Measurements from ENCODE around the gene RBM10.

Gene RBM10

DNA sequence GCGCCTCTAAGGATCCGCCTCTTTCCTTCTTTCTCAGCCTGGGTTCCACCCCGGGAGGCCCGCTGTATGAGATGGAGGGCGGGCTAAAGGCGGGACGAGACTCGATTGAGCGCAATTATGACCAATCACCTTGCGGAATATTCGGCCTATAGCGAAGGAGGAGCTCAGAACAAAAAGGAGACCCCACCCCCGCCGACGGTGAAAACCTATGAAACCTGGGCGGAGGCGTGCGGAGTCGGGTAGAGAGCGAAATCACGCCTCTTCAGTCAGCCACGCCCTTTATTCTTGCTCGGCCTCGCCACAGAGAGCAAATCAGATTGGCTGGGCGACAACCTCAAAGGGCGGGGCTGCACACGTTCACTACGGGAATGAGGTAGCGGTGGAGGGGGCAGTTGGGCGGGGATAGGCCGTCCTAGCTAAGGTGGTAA is 72.8 kb downstream of the RBM10 start:
- Histone ChIP-seq H3K4me1 (ENCODE audit: control insufficient read depth in 1 of 2, insufficient read depth in 2 of 2, low read length in 2 of 2) (peaks cover 22 to 23% of the 10 kb centered on the region in 2 donors), H3K27me3 (ENCODE audit: control insufficient read depth in 1 of 2, insufficient read depth in 2 of 2, low read length in 2 of 2) (no peaks in the 10 kb centered on the region), H3K36me3 (ENCODE audit: control insufficient read depth in 1 of 2, insufficient read depth in 2 of 2, low read length in 2 of 2) (peaks cover 15 to 34% of the 10 kb centered on the region in 2 donors), H3K9me3 (ENCODE audit: control insufficient read depth in 1 of 2, low read length in 2 of 2) (no peaks in the 10 kb centered on the region), H3K4me3 (ENCODE audit: low read depth in 1 of 2, low read length in 2 of 2) (peak overlapping the region; percentile 82 to 83), H3K9ac (ENCODE audit: low read depth in 1 of 2, low read length in 2 of 2) (peak overlapping the region; percentile 77 to 93), H3K27ac (ENCODE audit: low read depth, low read length) (peak overlapping the region; percentile 97)

DNA sequence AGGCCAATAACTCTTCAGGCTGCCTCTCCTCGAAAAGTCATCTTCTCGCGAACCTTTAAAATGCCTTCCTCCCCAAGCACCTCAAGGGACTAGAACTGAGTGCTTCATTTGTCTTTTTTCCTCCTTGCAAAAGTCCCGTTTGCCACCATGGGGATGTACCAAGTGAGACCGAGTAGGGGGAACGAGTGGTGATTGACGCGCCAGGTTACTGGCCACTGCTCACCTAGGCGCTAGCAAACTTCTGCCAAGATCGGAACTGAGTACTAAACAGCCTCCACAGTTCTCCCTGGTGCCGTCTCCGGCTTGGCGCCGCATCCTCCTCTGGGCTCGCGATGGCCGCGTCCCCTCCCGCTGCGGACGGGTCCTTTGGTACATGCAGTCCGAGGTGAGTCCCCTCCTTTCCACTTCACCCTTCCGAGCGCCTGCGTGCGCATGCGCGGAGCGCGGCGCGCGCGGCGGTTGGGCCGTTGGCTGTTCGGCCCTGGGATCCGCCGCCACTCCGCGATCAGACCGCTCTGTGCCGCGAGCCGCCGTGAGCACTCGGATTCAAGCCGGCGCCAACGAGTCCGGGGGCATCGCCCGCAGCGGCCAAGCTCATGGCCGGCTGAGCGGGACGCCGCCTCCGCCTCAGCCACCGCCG is 73.4 kb downstream of the RBM10 start, which contains the start of gene CDK16:
Gene CDK16, plus strand, starts transcription at position 402 of the 640 bp plus-strand sequence. CDS start 4,877 bp downstream, outside the sequence.
- peak within 1 kb of the TSS; percentile 82 to 83 for H3K4me3 ChIP-seq (ENCODE audit: low read depth in 1 of 2, low read length in 2 of 2)
- H3K27me3 ChIP-seq (ENCODE audit: control insufficient read depth in 1 of 2, insufficient read depth in 2 of 2, low read length in 2 of 2), result no peaks in the 10 kb centered on the region
- H3K27ac ChIP-seq (ENCODE audit: low read depth, low read length), result peak within 1 kb of the TSS; percentile 97
- H3K9ac ChIP-seq (ENCODE audit: low read depth in 1 of 2, low read length in 2 of 2), result peak within 1 kb of the TSS; percentile 77 to 93
- H3K9me3 ChIP-seq (ENCODE audit: control insufficient read depth in 1 of 2, low read length in 2 of 2), result no peaks in the 10 kb centered on the region
- peaks cover 22 to 23% of the 10 kb centered on the region in 2 donors for H3K4me1 ChIP-seq (ENCODE audit: control insufficient read depth in 1 of 2, insufficient read depth in 2 of 2, low read length in 2 of 2)
- H3K36me3 ChIP-seq (ENCODE audit: control insufficient read depth in 1 of 2, insufficient read depth in 2 of 2, low read length in 2 of 2), result peaks cover 16 to 36% of the 10 kb centered on the region in 2 donors

DNA sequence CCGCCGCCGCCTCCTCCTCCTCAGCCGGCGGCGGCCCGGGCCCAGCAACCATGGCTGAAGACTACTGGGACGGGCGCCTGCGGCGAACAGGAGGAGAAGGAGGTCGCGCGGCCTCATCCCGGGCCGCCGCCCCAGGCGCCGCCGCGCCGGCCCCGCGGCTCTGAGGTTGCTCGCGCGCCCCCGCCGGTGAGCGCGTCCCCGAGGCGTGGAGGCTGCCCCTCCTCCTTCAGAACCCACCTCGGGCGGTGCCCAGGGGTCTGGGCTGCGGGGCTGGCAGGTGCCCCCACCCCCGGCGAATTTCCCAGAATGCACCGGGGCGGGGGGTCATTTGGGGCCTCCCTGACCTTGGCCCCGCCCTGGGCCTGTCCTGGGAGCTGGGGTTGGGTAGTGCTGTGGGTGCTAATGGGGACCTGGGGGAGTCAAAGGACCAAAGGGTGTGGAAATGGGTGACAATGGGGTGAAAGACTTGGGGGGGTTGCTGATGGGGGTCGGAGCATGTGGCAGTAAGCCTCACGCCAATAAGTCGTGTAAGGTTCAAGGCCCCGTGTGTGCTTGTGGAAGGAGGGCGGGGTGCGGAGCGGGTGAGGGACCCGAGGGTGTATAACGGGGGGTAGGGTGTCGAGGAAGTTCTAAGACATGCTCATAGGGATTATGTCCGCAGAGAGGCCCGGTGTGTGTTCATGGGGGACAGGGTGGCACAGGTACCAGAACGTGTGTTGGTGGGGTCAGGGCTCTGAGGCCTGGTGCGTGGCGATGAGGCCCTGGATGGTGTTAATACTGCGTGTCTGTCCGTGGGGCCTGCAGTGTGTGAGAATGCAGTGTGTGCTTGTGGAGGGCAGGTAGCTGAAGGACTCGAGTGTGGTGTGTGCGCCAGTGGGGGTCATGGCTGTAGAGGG is 74.1 kb downstream of the RBM10 start:
- H3K36me3 ChIP-seq (ENCODE audit: control insufficient read depth in 1 of 2, insufficient read depth in 2 of 2, low read length in 2 of 2), result peaks cover 14 to 38% of the 10 kb centered on the region in 2 donors
- peak overlapping the region; percentile 82 to 83 for H3K4me3 ChIP-seq (ENCODE audit: low read depth in 1 of 2, low read length in 2 of 2)
- H3K27ac ChIP-seq (ENCODE audit: low read depth, low read length), result peak overlapping the region; percentile 97
- H3K9me3 ChIP-seq (ENCODE audit: control insufficient read depth in 1 of 2, low read length in 2 of 2), result no peaks in the 10 kb centered on the region
- peaks cover 22 to 23% of the 10 kb centered on the region in 2 donors for H3K4me1 ChIP-seq (ENCODE audit: control insufficient read depth in 1 of 2, insufficient read depth in 2 of 2, low read length in 2 of 2)
- no peaks in the 10 kb centered on the region for H3K27me3 ChIP-seq (ENCODE audit: control insufficient read depth in 1 of 2, insufficient read depth in 2 of 2, low read length in 2 of 2)
- peak overlapping the region; percentile 77 to 93 for H3K9ac ChIP-seq (ENCODE audit: low read depth in 1 of 2, low read length in 2 of 2)

DNA sequence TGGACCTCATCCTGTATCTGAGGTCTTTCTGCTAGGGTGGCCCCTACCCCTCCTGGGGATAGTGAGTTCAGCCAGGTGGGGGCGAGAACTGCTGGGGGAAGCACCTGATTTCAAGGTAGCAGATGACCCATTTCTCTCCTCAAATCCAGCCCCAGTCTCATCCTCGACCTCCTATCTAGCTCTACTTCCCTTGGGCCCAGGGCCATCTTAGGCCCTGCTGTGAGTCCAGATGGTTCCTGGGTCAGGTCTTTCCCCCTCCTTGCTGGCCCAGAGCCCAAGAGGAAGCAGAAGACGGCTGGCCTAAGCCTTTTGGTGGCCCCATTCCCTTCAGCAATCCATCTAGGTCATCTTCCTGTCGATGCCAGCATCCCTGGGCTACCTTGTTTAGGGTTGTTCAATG is 76.7 kb downstream of the RBM10 start:
- H3K9me3 ChIP-seq (ENCODE audit: control insufficient read depth in 1 of 2, low read length in 2 of 2), result no peaks in the 10 kb centered on the region
- no peak overlapping the region for H3K27ac ChIP-seq (ENCODE audit: low read depth, low read length)
- H3K27me3 ChIP-seq (ENCODE audit: control insufficient read depth in 1 of 2, insufficient read depth in 2 of 2, low read length in 2 of 2), result no peaks in the 10 kb centered on the region
- no peak overlapping the region for H3K9ac ChIP-seq (ENCODE audit: low read depth in 1 of 2, low read length in 2 of 2)
- peaks cover 18 to 22% of the 10 kb centered on the region in 2 donors for H3K4me1 ChIP-seq (ENCODE audit: control insufficient read depth in 1 of 2, insufficient read depth in 2 of 2, low read length in 2 of 2)
- no peak overlapping the region for H3K4me3 ChIP-seq (ENCODE audit: low read depth in 1 of 2, low read length in 2 of 2)
- H3K36me3 ChIP-seq (ENCODE audit: control insufficient read depth in 1 of 2, insufficient read depth in 2 of 2, low read length in 2 of 2), result peaks cover 20 to 40% of the 10 kb centered on the region in 2 donors

DNA sequence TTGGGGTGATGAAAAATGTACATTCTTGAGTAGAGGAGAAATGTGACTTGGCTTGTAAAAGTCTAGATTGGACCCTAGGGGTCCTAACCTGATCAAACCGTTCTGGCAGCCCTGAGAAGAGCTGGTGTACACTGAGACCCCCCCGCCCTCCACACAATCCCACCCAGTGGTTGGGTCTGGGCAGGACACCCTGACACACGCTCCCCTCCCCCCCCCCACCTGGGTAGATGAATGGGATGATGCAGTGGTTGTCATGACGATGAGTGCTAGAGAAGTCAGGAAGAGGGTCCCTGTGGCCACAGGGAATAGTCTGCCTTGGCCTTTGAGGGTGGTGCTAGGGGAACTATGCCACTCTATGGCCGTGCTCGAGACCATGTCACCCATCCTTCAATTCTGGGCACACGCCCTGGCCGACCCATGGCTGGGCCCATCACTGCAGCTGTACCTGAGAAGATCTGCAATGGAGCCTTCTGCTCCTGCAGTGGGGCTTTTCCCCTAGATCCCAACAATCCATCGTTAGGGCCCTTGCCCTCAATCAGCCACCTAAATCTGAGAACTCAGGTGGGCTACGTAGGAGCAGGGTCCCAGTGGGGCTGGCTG is 77.8 kb downstream of the RBM10 start:
- Histone ChIP-seq H3K9me3 (ENCODE audit: control insufficient read depth in 1 of 2, low read length in 2 of 2) (no peaks in the 10 kb centered on the region), H3K36me3 (ENCODE audit: control insufficient read depth in 1 of 2, insufficient read depth in 2 of 2, low read length in 2 of 2) (peaks cover 20 to 47% of the 10 kb centered on the region in 2 donors), H3K4me1 (ENCODE audit: control insufficient read depth in 1 of 2, insufficient read depth in 2 of 2, low read length in 2 of 2) (peaks cover 13 to 18% of the 10 kb centered on the region in 2 donors), H3K27me3 (ENCODE audit: control insufficient read depth in 1 of 2, insufficient read depth in 2 of 2, low read length in 2 of 2) (no peaks in the 10 kb centered on the region), H3K9ac (ENCODE audit: low read depth in 1 of 2, low read length in 2 of 2) (no peak overlapping the region), H3K27ac (ENCODE audit: low read depth, low read length) (no peak overlapping the region), H3K4me3 (ENCODE audit: low read depth in 1 of 2, low read length in 2 of 2) (no peak overlapping the region)

DNA sequence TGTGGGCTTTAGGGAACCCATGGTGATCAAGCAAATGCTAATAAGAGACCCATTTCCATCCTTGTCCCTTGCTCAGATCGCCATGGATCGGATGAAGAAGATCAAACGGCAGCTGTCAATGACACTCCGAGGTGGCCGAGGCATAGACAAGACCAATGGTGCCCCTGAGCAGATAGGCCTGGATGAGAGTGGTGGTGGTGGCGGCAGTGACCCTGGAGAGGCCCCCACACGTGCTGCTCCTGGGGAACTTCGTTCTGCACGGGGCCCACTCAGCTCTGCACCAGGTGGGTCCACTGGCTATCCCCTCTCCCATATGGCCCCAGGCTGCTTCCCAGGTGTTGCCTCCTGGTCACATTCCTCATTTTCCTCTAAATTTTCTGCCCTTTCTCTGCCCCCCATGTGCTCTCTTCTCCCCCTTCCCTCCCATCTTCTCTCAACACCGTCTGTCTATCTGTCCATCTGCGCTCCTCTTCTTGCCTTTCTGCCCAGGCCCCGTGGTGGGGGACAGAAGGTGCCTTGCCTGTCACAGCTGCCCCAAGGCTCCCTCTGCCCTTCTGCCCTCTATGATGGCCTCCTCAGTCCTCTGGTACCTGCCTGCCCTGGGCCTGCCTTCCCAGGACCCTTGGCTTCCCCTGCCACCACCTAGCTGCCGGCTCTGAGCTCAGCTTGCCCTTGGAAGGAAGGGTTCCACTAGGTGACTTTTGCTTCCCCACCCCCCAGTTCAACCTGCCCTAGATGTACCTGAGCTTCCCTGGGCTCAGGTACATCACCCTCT is 78.6 kb downstream of the RBM10 start:
- Histone ChIP-seq H3K4me1 (ENCODE audit: control insufficient read depth in 1 of 2, insufficient read depth in 2 of 2, low read length in 2 of 2) (peaks cover 13 to 18% of the 10 kb centered on the region in 2 donors), H3K9me3 (ENCODE audit: control insufficient read depth in 1 of 2, low read length in 2 of 2) (no peaks in the 10 kb centered on the region), H3K27ac (ENCODE audit: low read depth, low read length) (no peak overlapping the region), H3K9ac (ENCODE audit: low read depth in 1 of 2, low read length in 2 of 2) (no peak overlapping the region), H3K27me3 (ENCODE audit: control insufficient read depth in 1 of 2, insufficient read depth in 2 of 2, low read length in 2 of 2) (no peaks in the 10 kb centered on the region), H3K36me3 (ENCODE audit: control insufficient read depth in 1 of 2, insufficient read depth in 2 of 2, low read length in 2 of 2) (peaks cover 20 to 53% of the 10 kb centered on the region in 2 donors), H3K4me3 (ENCODE audit: low read depth in 1 of 2, low read length in 2 of 2) (no peak overlapping the region)

DNA sequence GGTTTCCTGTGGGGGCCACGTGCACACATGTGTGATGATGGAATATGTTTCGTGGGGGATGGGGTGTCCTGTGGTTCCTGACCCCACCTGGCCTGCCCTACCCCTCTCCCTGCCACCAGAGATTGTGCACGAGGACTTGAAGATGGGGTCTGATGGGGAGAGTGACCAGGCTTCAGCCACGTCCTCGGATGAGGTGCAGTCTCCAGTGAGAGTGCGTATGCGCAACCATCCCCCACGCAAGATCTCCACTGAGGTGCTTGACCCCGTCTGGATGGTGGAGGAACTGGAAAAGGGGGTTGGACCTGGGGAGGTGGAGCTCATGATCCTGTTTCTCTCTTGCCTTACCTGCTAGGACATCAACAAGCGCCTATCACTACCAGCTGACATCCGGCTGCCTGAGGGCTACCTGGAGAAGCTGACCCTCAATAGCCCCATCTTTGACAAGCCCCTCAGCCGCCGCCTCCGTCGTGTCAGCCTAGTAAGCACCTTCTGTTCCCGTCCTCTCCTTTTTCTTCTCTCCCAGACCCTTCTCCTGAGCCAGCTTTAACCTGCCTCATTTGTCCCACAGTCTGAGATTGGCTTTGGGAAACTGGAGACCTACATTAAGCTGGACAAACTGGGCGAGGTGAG is 79.4 kb downstream of the RBM10 start:
- Histone ChIP-seq H3K4me3 (ENCODE audit: low read depth in 1 of 2, low read length in 2 of 2) (no peak overlapping the region), H3K27ac (ENCODE audit: low read depth, low read length) (no peak overlapping the region), H3K9me3 (ENCODE audit: control insufficient read depth in 1 of 2, low read length in 2 of 2) (no peaks in the 10 kb centered on the region), H3K9ac (ENCODE audit: low read depth in 1 of 2, low read length in 2 of 2) (no peak overlapping the region), H3K36me3 (ENCODE audit: control insufficient read depth in 1 of 2, insufficient read depth in 2 of 2, low read length in 2 of 2) (peaks cover 20 to 60% of the 10 kb centered on the region in 2 donors), H3K27me3 (ENCODE audit: control insufficient read depth in 1 of 2, insufficient read depth in 2 of 2, low read length in 2 of 2) (no peaks in the 10 kb centered on the region), H3K4me1 (ENCODE audit: control insufficient read depth in 1 of 2, insufficient read depth in 2 of 2, low read length in 2 of 2) (peaks cover 13 to 18% of the 10 kb centered on the region in 2 donors)

DNA sequence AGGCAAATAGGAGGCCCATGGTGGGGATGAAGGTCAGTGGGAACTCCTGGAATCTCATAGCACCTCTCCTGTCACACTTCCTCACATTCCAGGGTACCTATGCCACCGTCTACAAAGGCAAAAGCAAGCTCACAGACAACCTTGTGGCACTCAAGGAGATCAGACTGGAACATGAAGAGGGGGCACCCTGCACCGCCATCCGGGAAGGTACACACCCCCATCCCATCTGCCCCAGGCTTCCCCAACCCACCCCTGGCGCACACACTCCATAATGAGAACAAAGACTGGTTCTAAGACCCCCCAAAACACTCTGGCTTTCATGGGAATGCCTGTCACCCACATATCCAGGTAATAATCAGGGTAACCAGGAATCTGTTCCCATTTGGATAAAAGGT is 79.9 kb downstream of the RBM10 start:
- Histone ChIP-seq H3K4me1 (ENCODE audit: control insufficient read depth in 1 of 2, insufficient read depth in 2 of 2, low read length in 2 of 2) (peaks cover 12 to 13% of the 10 kb centered on the region in 2 donors), H3K9me3 (ENCODE audit: control insufficient read depth in 1 of 2, low read length in 2 of 2) (no peaks in the 10 kb centered on the region), H3K4me3 (ENCODE audit: low read depth in 1 of 2, low read length in 2 of 2) (no peak overlapping the region), H3K27ac (ENCODE audit: low read depth, low read length) (no peak overlapping the region), H3K9ac (ENCODE audit: low read depth in 1 of 2, low read length in 2 of 2) (no peak overlapping the region), H3K36me3 (ENCODE audit: control insufficient read depth in 1 of 2, insufficient read depth in 2 of 2, low read length in 2 of 2) (peaks cover 20 to 63% of the 10 kb centered on the region in 2 donors), H3K27me3 (ENCODE audit: control insufficient read depth in 1 of 2, insufficient read depth in 2 of 2, low read length in 2 of 2) (no peaks in the 10 kb centered on the region)

DNA sequence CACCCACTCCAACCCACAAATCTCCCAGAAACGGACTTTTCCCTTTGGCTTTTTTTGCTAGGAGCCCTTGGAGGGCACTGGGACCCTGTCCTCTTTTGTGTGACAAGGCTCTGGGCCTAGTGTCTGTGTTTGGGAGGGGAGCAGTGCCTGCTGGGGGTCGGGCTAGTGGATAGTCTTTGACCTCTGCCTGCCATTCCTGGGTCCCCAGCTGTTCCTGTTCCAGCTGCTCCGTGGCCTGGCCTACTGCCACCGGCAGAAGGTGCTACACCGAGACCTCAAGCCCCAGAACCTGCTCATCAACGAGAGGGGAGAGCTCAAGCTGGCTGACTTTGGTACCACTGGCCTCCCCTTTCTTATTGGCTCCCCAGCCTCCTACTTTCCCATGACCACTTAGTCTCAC is 81.0 kb downstream of the RBM10 start:
- Histone ChIP-seq H3K27me3 (ENCODE audit: control insufficient read depth in 1 of 2, insufficient read depth in 2 of 2, low read length in 2 of 2) (no peaks in the 10 kb centered on the region), H3K9me3 (ENCODE audit: control insufficient read depth in 1 of 2, low read length in 2 of 2) (no peaks in the 10 kb centered on the region), H3K36me3 (ENCODE audit: control insufficient read depth in 1 of 2, insufficient read depth in 2 of 2, low read length in 2 of 2) (peaks cover 20 to 63% of the 10 kb centered on the region in 2 donors), H3K4me1 (ENCODE audit: control insufficient read depth in 1 of 2, insufficient read depth in 2 of 2, low read length in 2 of 2) (peaks cover under 1% of the 10 kb centered on the region in 2 donors), H3K4me3 (ENCODE audit: low read depth in 1 of 2, low read length in 2 of 2) (no peak overlapping the region), H3K9ac (ENCODE audit: low read depth in 1 of 2, low read length in 2 of 2) (no peak overlapping the region), H3K27ac (ENCODE audit: low read depth, low read length) (no peak overlapping the region)

Measured in duodenal mucosa (tissue), 2 donors.